HepG2 (cell line): Measurements from ENCODE around the gene DAZAP1. TPM values are rescaled to one million over a fixed set of nuclear protein-coding genes. Genes with fewer than 3 reads are reported as not detected.

Source experiments
- GFI1 ChIP-seq: sonication (generic); formaldehyde crosslinking; IDR thresholded peaks from 2 replicates; pipeline ENCODE4 v1.5.0; 2020; ENCODE audit warnings: missing genetic modification reagents, mild to moderate bottlenecking, borderline replicate concordance
- KDM6A ChIP-seq: IDR thresholded peaks from 2 replicates; pipeline ENCODE4 v1.6.1; 2016; ENCODE audit warnings: low read depth
- MEIS2 ChIP-seq: sonication (generic); formaldehyde crosslinking; IDR thresholded peaks from 2 replicates; pipeline ENCODE4 v1.9.0; 2021; ENCODE audit warnings: mild to moderate bottlenecking, missing genetic modification reagents
- NKX3-1 ChIP-seq: sonication (generic); formaldehyde crosslinking; IDR thresholded peaks from 2 replicates; pipeline ENCODE4 v1.5.0; 2020; ENCODE audit warnings: missing genetic modification reagents
- PHF5A ChIP-seq: IDR thresholded peaks from one replicate; pipeline ENCODE4 v1.6.1; 2018; ENCODE audit warnings: low read depth, missing genetic modification reagents; ENCODE audit not compliant: unreplicated experiment
- POLR2A ChIP-seq, 2 experiments: IDR thresholded peaks; 2 replicates each; pipeline ENCODE4 v1.6.1; 2011; ENCODE audit warnings: low read depth in 2 of 2, low read length in 2 of 2, mild to moderate bottlenecking in 1 of 2, moderate library complexity in 1 of 2; ENCODE audit not compliant: insufficient read depth in 1 of 2
- TAF1 ChIP-seq: sonication (generic); formaldehyde crosslinking; IDR thresholded peaks from 2 replicates; pipeline ENCODE4 v1.4.0; 2020; ENCODE audit warnings: missing genetic modification reagents
- U2AF2 ChIP-seq: fragments of 200-400 bp; formaldehyde crosslinking; IDR thresholded peaks from 2 replicates; pipeline ENCODE4 v1.6.1; 2017; ENCODE audit warnings: low read depth, mild to moderate bottlenecking, low read length
- ZFX ChIP-seq: sonication (generic); formaldehyde crosslinking; IDR thresholded peaks from 2 replicates; pipeline ENCODE4 v1.4.0; 2020; ENCODE audit warnings: mild to moderate bottlenecking, low read depth, missing genetic modification reagents, moderate library complexity
- ZMAT3 ChIP-seq: sonication (generic); formaldehyde crosslinking; conservative IDR thresholded peaks from 2 replicates; pipeline ENCODE4 v1.7.0; 2021; ENCODE audit warnings: missing genetic modification reagents
- ZNF883 ChIP-seq: sonication (generic); formaldehyde crosslinking; IDR thresholded peaks from 2 replicates; pipeline ENCODE4 v1.5.1; 2020; ENCODE audit warnings: mild to moderate bottlenecking, missing genetic modification reagents; ENCODE audit errors: not compliant biosample characterization
- ZSCAN25 ChIP-seq: sonication (generic); formaldehyde crosslinking; IDR thresholded peaks from 2 replicates; pipeline ENCODE4 v1.8.0; 2022; ENCODE audit warnings: mild to moderate bottlenecking, missing genetic modification reagents
- polyA plus RNA-seq, 8 experiments: library from polyadenylated mRNA; depleted of rRNA in 3 of 8; stranded (reverse) in 7 of 8; unstranded in 1 of 8; fragments of >200 nt; fragmentation: Illumina TruSeq in 4 of 8; extraction: Trizol in 4 of 8; gene quantifications; 2 replicates each; pipeline versions ENCODE4 v1.2.1 to v1.2.3, GENCODE V29; 2011 to 2016; ENCODE audit warnings: low read depth in 4 of 8, missing spikeins in 1 of 8, mixed read lengths in 1 of 8; ENCODE audit not compliant: insufficient read depth in 1 of 8
- total RNA-seq, 5 experiments: library from RNA; depleted of rRNA; stranded (reverse); fragments of >200 nt; fragmentation: Illumina TruSeq; extraction: Trizol; gene quantifications; 2 replicates each; pipeline ENCODE4 v1.2.3, GENCODE V29; 2016; ENCODE audit warnings: low read depth in 1 of 5
- TF ChIP-seq, protein P1 (sequence below): sonication (generic); formaldehyde crosslinking; IDR thresholded peaks from 2 replicates; pipeline ENCODE4 v1.9.0; 2022; ENCODE audit warnings: missing genetic modification reagents, mild to moderate bottlenecking, borderline replicate concordance
- TF ChIP-seq, protein P2 (sequence below): IDR thresholded peaks from 2 replicates; pipeline ENCODE4 v1.6.1; 2016; ENCODE audit warnings: mild to moderate bottlenecking, missing biosample characterization, missing genetic modification reagents
- TF ChIP-seq, protein P3 (sequence below): sonication (generic); formaldehyde crosslinking; IDR thresholded peaks from 2 replicates; pipeline ENCODE4 v1.5.1; 2020; ENCODE audit warnings: missing genetic modification reagents, mild to moderate bottlenecking, borderline replicate concordance
- TF ChIP-seq, protein P4 (sequence below), 2 experiments: sonication (generic) in 1 of 2; formaldehyde crosslinking in 1 of 2; IDR thresholded peaks; 2 replicates each; pipeline versions ENCODE4 v1.5.1 to v1.6.1; 2011 to 2020; ENCODE audit warnings: borderline replicate concordance in 1 of 2, low read depth in 1 of 2, low read length in 1 of 2, mild to moderate bottlenecking in 1 of 2, missing genetic modification reagents in 1 of 2, moderate library complexity in 1 of 2
- TF ChIP-seq, protein P5 (sequence below): sonication (generic); formaldehyde crosslinking; IDR thresholded peaks from 2 replicates; pipeline ENCODE4 v1.5.0; 2020; ENCODE audit warnings: missing genetic modification reagents
- TF ChIP-seq, protein P6 (sequence below): sonication (generic); formaldehyde crosslinking; IDR thresholded peaks from 2 replicates; pipeline ENCODE4 v1.5.1; 2020; ENCODE audit warnings: mild to moderate bottlenecking, missing genetic modification reagents, moderate library complexity

DAZAP1 gene
- total and polyA plus RNA-seq, 2 of the 13 experiments (the other 11 are each of a cell fraction or from before 2014, with no cell fraction given), result 63.3 to 79.2 TPM

DNA sequence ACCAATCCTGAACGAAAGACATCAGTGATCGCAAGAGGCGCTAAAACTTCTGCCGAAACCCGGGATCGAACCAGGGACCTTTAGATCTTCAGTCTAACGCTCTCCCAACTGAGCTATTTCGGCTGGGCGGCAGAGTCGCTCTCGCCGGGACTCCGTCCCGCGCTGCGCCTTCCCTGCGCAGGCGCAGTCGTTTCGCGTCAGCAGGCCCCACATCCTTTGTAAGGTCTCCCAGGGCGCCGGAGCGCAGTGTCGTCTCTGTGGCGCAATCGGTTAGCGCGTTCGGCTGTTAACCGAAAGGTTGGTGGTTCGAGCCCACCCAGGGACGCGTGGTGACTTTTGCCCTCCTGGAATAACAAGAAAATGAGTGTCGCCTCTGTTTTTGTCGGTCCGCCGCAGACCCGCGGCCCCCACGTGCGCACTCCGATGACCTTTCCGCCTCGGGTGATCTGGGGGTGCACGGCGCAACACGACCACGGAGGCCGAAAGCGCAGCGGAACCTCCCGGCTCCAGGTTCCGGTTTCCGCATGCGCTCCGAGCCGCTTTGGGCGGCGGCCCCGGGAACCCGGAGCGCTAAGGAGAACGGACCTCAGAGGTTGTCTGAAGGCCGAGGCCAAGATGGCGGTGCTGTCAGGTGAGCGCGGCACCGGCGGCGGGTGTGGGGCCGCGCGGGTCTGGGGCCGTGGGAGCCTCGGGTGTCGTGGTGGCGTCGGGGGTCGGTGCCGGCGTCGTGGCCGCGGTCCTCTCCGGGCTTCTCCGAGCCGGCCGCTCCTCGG, 23.9 kb upstream of the DAZAP1 start, which contains the start of gene NDUFS7 (continued):
- TF ChIP-seq ZNF883 (CRISPR knock-in tag), result peak; percentile 86
- no peak; the same call in 1 of the 2 replicates for TF ChIP-seq KDM6A (CRISPR knock-in tag)
- peak; percentile 95 for TF ChIP-seq PHF5A
- TF ChIP-seq POLR2A (IDR thresholded peaks at IDR 0.05; ENCODE audit: insufficient read depth in 1 of 2, low read depth in 2 of 2, low read length in 2 of 2), result peak; percentile 62 to 63; a peak in 3 of 4 replicates
- peak; percentile 96 for TF ChIP-seq ZMAT3 (CRISPR knock-in tag)
- peak; percentile 87 for TF ChIP-seq ZSCAN25 (CRISPR knock-in tag)
- peak; percentile 95 for TF ChIP-seq ZFX (CRISPR knock-in tag)
- TF ChIP-seq, protein P1, sequence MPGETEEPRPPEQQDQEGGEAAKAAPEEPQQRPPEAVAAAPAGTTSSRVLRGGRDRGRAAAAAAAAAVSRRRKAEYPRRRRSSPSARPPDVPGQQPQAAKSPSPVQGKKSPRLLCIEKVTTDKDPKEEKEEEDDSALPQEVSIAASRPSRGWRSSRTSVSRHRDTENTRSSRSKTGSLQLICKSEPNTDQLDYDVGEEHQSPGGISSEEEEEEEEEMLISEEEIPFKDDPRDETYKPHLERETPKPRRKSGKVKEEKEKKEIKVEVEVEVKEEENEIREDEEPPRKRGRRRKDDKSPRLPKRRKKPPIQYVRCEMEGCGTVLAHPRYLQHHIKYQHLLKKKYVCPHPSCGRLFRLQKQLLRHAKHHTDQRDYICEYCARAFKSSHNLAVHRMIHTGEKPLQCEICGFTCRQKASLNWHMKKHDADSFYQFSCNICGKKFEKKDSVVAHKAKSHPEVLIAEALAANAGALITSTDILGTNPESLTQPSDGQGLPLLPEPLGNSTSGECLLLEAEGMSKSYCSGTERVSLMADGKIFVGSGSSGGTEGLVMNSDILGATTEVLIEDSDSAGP (CRISPR knock-in tag), result peak; percentile 98
- TF ChIP-seq GFI1 (CRISPR knock-in tag), result peak; percentile 89
- TF ChIP-seq NKX3-1, result peak; percentile 56; the same call in 1 of the 2 replicates
- peak; percentile 72 for TF ChIP-seq MEIS2 (CRISPR knock-in tag)
- TF ChIP-seq, protein P2, sequence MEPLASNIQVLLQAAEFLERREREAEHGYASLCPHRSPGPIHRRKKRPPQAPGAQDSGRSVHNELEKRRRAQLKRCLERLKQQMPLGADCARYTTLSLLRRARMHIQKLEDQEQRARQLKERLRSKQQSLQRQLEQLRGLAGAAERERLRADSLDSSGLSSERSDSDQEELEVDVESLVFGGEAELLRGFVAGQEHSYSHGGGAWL, result peak; percentile 80
- TF ChIP-seq, protein P3, sequence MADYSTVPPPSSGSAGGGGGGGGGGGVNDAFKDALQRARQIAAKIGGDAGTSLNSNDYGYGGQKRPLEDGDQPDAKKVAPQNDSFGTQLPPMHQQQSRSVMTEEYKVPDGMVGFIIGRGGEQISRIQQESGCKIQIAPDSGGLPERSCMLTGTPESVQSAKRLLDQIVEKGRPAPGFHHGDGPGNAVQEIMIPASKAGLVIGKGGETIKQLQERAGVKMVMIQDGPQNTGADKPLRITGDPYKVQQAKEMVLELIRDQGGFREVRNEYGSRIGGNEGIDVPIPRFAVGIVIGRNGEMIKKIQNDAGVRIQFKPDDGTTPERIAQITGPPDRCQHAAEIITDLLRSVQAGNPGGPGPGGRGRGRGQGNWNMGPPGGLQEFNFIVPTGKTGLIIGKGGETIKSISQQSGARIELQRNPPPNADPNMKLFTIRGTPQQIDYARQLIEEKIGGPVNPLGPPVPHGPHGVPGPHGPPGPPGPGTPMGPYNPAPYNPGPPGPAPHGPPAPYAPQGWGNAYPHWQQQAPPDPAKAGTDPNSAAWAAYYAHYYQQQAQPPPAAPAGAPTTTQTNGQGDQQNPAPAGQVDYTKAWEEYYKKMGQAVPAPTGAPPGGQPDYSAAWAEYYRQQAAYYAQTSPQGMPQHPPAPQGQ (CRISPR knock-in tag), result 0 out of 2 replicates have a peak, but pooled peaks have one; percentile 23
- TF ChIP-seq, protein P4, sequence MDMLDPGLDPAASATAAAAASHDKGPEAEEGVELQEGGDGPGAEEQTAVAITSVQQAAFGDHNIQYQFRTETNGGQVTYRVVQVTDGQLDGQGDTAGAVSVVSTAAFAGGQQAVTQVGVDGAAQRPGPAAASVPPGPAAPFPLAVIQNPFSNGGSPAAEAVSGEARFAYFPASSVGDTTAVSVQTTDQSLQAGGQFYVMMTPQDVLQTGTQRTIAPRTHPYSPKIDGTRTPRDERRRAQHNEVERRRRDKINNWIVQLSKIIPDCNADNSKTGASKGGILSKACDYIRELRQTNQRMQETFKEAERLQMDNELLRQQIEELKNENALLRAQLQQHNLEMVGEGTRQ (IDR thresholded peaks at IDR 0.05; ENCODE audit: low read depth, low read length), result no peak
- TF ChIP-seq, protein P4 (CRISPR knock-in tag; IDR thresholded peaks at IDR 0.05; ENCODE audit: borderline replicate concordance), result peak; percentile 30; the same call in 1 of the 2 replicates
- TF ChIP-seq U2AF2, result peak; percentile 90; the same call in 1 of the 2 replicates
- TF ChIP-seq, protein P5, sequence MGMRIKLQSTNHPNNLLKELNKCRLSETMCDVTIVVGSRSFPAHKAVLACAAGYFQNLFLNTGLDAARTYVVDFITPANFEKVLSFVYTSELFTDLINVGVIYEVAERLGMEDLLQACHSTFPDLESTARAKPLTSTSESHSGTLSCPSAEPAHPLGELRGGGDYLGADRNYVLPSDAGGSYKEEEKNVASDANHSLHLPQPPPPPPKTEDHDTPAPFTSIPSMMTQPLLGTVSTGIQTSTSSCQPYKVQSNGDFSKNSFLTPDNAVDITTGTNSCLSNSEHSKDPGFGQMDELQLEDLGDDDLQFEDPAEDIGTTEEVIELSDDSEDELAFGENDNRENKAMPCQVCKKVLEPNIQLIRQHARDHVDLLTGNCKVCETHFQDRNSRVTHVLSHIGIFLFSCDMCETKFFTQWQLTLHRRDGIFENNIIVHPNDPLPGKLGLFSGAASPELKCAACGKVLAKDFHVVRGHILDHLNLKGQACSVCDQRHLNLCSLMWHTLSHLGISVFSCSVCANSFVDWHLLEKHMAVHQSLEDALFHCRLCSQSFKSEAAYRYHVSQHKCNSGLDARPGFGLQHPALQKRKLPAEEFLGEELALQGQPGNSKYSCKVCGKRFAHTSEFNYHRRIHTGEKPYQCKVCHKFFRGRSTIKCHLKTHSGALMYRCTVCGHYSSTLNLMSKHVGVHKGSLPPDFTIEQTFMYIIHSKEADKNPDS (CRISPR knock-in tag), result peak; percentile 93
- TF ChIP-seq TAF1, result peak; percentile 72; the same call in 1 of the 2 replicates
- TF ChIP-seq, protein P6, sequence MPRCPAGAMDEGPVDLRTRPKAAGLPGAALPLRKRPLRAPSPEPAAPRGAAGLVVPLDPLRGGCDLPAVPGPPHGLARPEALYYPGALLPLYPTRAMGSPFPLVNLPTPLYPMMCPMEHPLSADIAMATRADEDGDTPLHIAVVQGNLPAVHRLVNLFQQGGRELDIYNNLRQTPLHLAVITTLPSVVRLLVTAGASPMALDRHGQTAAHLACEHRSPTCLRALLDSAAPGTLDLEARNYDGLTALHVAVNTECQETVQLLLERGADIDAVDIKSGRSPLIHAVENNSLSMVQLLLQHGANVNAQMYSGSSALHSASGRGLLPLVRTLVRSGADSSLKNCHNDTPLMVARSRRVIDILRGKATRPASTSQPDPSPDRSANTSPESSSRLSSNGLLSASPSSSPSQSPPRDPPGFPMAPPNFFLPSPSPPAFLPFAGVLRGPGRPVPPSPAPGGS, result peak; percentile 95
